HG03097 (cell line): ENCODE measurements around the gene CIRBP.
A peak's percentile ranks its signal among the peaks of the same experiment; 100 is the strongest.
"Not testable (repeated sequence)": the region's sequence is repeated elsewhere in the genome, so short reads cannot be mapped to it uniquely, and the experiment has no call there.

Source experiments
- ATAC-seq: cut with Tn5 transposase; IDR thresholded peaks from one replicate; pipeline ENCODE4 v1.9.1; 2021; ENCODE audit not compliant: unreplicated experiment, low FRiP score

Gene CIRBP

GRCh38 chr19:1243768-1244692 lies 25.1 kb upstream of the CIRBP start:
- ATAC-seq: no peak

GRCh38 chr19:1244693-1245451 lies 24.3 kb upstream of the CIRBP start:
- ATAC-seq: no peak

- ATAC-seq: no peak
Measured at GRCh38 chr19:1245494-1246264, 23.5 kb upstream of the CIRBP start.

- ATAC-seq: not testable (repeated sequence)
Measured at GRCh38 chr19:1246265-1247087, 22.7 kb upstream of the CIRBP start.

- ATAC-seq: no peak
Measured at GRCh38 chr19:1247748-1248138, 21.4 kb upstream of the CIRBP start.

- peak; percentile 9 for ATAC-seq
Measured at GRCh38 chr19:1248139-1248785, 20.9 kb upstream of the CIRBP start, which contains the start of gene MIDN. MIDN (plus strand) TSS chr19:1248583; CDS start chr19:1250297, 1,714 bp downstream.

GRCh38 chr19:1248786-1249297 lies 20.3 kb upstream of the CIRBP start:
- ATAC-seq: peak; percentile 26

GRCh38 chr19:1249298-1249989 lies 19.7 kb upstream of the CIRBP start:
- peak; percentile 39 for ATAC-seq

- ATAC-seq: no peak
Measured at GRCh38 chr19:1249990-1250436, 19.1 kb upstream of the CIRBP start.

- no peak for ATAC-seq
Measured at GRCh38 chr19:1250437-1251260, 18.5 kb upstream of the CIRBP start.

- no peak for ATAC-seq
Measured at GRCh38 chr19:1251330-1252220, 17.6 kb upstream of the CIRBP start.

- no peak for ATAC-seq
Measured at GRCh38 chr19:1252221-1252820, 16.8 kb upstream of the CIRBP start.

- ATAC-seq: no peak
Measured at GRCh38 chr19:1252821-1253513, 16.2 kb upstream of the CIRBP start.

- ATAC-seq: no peak
Measured at GRCh38 chr19:1253514-1254080, 15.5 kb upstream of the CIRBP start.

GRCh38 chr19:1254081-1254527 lies 15.0 kb upstream of the CIRBP start:
- no peak for ATAC-seq
